ENCODE measurements around the gene PNPLA8. TPM values are rescaled to one million over a fixed set of nuclear protein-coding genes. Genes with fewer than 3 reads are reported as not detected.

Gene PNPLA8
- total RNA-seq, 1 donor from 2014 or later, result 23.1 TPM

DNA sequence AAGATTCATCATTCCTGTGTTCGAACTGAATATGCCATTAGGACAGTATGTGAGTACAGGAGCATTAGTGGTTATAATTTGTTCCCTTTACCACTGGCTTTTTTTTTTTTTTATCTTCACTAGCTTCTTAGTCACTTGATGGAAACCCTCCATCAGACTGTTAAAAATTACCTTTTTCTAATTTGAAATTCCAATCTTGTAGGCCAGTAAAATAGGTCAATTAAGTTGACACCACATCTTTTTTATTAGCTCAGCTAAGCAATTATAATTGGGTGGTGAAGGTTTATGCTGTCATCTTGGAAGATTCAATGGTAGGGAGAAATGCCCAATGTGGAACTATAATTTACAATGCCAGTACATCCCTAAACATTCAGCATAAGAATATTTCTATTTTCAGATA, 75.8 kb downstream of the PNPLA8 start:
- H3K4me3 ChIP-seq (ENCODE audit: insufficient read depth, low read depth, low read length), result no peak overlapping the region
- no peak overlapping the region for H2AFZ ChIP-seq (ENCODE audit: low read depth, low read length)
- peaks cover 53% of the 10 kb centered on the region for H3K79me2 ChIP-seq (ENCODE audit: insufficient read depth, low read length)
- H3K9me3 ChIP-seq (ENCODE audit: insufficient read depth, low read depth, low read length), result no peaks in the 10 kb centered on the region
- H3K36me3 ChIP-seq (ENCODE audit: insufficient read depth, low read length), result no peaks in the 10 kb centered on the region
- Mint-ChIP-seq H3K4me3 (ENCODE audit: unreplicated experiment) (no peak overlapping the region), H3K27me3 (ENCODE audit: low read depth, unreplicated experiment) (peaks cover 3% of the 10 kb centered on the region), H3K4me1 (ENCODE audit: low read depth, unreplicated experiment) (no peaks in the 10 kb centered on the region), H3K9me3 (ENCODE audit: unreplicated experiment) (no peaks in the 10 kb centered on the region), H3K27ac (ENCODE audit: unreplicated experiment) (no peak overlapping the region), H3K36me3 (ENCODE audit: low read depth, unreplicated experiment) (no peaks in the 10 kb centered on the region)
- H3K9ac ChIP-seq (ENCODE audit: low read length), result no peak overlapping the region
- peaks cover 9% of the 10 kb centered on the region for H3K27me3 ChIP-seq (ENCODE audit: insufficient read depth, low read length)
- no peak overlapping the region for H3K27ac ChIP-seq (ENCODE audit: low read depth, low read length)
- FAIRE-seq (no peak), DNase-seq (ENCODE audit: low read depth) (no peak)
- no peak for TF ChIP-seq EZH2 (IDR thresholded peaks at IDR 0.05; ENCODE audit: insufficient read depth, low read length)
- TF ChIP-seq, protein P1, sequence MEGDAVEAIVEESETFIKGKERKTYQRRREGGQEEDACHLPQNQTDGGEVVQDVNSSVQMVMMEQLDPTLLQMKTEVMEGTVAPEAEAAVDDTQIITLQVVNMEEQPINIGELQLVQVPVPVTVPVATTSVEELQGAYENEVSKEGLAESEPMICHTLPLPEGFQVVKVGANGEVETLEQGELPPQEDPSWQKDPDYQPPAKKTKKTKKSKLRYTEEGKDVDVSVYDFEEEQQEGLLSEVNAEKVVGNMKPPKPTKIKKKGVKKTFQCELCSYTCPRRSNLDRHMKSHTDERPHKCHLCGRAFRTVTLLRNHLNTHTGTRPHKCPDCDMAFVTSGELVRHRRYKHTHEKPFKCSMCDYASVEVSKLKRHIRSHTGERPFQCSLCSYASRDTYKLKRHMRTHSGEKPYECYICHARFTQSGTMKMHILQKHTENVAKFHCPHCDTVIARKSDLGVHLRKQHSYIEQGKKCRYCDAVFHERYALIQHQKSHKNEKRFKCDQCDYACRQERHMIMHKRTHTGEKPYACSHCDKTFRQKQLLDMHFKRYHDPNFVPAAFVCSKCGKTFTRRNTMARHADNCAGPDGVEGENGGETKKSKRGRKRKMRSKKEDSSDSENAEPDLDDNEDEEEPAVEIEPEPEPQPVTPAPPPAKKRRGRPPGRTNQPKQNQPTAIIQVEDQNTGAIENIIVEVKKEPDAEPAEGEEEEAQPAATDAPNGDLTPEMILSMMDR (IDR thresholded peaks at IDR 0.05; ENCODE audit: insufficient read depth, low read depth, low read length), result no peak
- no peaks in the 10 kb centered on the region for H4K20me1 ChIP-seq (ENCODE audit: insufficient read depth, low read length)
- H3K4me1 ChIP-seq (ENCODE audit: insufficient read depth, low read length), result no peaks in the 10 kb centered on the region
- H3K4me2 ChIP-seq (ENCODE audit: low read length), result no peak overlapping the region

GRCh38 chr7:108449521-108449920, 76.4 kb downstream of the PNPLA8 start:
- Histone ChIP-seq H3K27ac (ENCODE audit: low read depth, low read length) (no peak overlapping the region), H3K79me2 (ENCODE audit: insufficient read depth, low read length) (peaks cover 53% of the 10 kb centered on the region), H3K4me3 (ENCODE audit: insufficient read depth, low read depth, low read length) (no peak overlapping the region), H3K4me2 (ENCODE audit: low read length) (peak overlapping the region; percentile 14), H3K36me3 (ENCODE audit: insufficient read depth, low read length) (no peaks in the 10 kb centered on the region), H3K27me3 (ENCODE audit: insufficient read depth, low read length) (peaks cover 9% of the 10 kb centered on the region), H3K9me3 (ENCODE audit: insufficient read depth, low read depth, low read length) (no peaks in the 10 kb centered on the region), H4K20me1 (ENCODE audit: insufficient read depth, low read length) (no peaks in the 10 kb centered on the region), H3K9ac (ENCODE audit: low read length) (peak overlapping the region; percentile 0), H3K4me1 (ENCODE audit: insufficient read depth, low read length) (no peaks in the 10 kb centered on the region), H2AFZ (ENCODE audit: low read depth, low read length) (no peak overlapping the region)
- no peaks in the 10 kb centered on the region for H3K4me1 Mint-ChIP-seq (ENCODE audit: low read depth, unreplicated experiment)
- no peak for TF ChIP-seq EZH2 (IDR thresholded peaks at IDR 0.05; ENCODE audit: insufficient read depth, low read length)
- TF ChIP-seq, protein P1 (IDR thresholded peaks at IDR 0.05; ENCODE audit: insufficient read depth, low read depth, low read length), result no peak
- FAIRE-seq, result no peak
- H3K36me3 Mint-ChIP-seq (ENCODE audit: low read depth, unreplicated experiment), result no peaks in the 10 kb centered on the region
- H3K27ac Mint-ChIP-seq (ENCODE audit: unreplicated experiment), result no peak overlapping the region
- no peaks in the 10 kb centered on the region for H3K9me3 Mint-ChIP-seq (ENCODE audit: unreplicated experiment)
- peaks cover 3% of the 10 kb centered on the region for H3K27me3 Mint-ChIP-seq (ENCODE audit: low read depth, unreplicated experiment)
- no peak for DNase-seq (ENCODE audit: low read depth)
- no peak overlapping the region for H3K4me3 Mint-ChIP-seq (ENCODE audit: unreplicated experiment)

GRCh38 chr7:108448584-108449505, 77.1 kb downstream of the PNPLA8 start:
- Histone ChIP-seq H2AFZ (ENCODE audit: low read depth, low read length) (no peak overlapping the region), H3K36me3 (ENCODE audit: insufficient read depth, low read length) (no peaks in the 10 kb centered on the region), H3K4me3 (ENCODE audit: insufficient read depth, low read depth, low read length) (no peak overlapping the region), H3K27me3 (ENCODE audit: insufficient read depth, low read length) (peaks cover 3% of the 10 kb centered on the region), H3K9me3 (ENCODE audit: insufficient read depth, low read depth, low read length) (no peaks in the 10 kb centered on the region), H3K4me2 (ENCODE audit: low read length) (peak overlapping the region; percentile 14), H3K79me2 (ENCODE audit: insufficient read depth, low read length) (peaks cover 53% of the 10 kb centered on the region), H3K4me1 (ENCODE audit: insufficient read depth, low read length) (no peaks in the 10 kb centered on the region), H3K9ac (ENCODE audit: low read length) (peak overlapping the region; percentile 0), H3K27ac (ENCODE audit: low read depth, low read length) (no peak overlapping the region), H4K20me1 (ENCODE audit: insufficient read depth, low read length) (no peaks in the 10 kb centered on the region)
- Mint-ChIP-seq H3K4me1 (ENCODE audit: low read depth, unreplicated experiment) (no peaks in the 10 kb centered on the region), H3K27ac (ENCODE audit: unreplicated experiment) (no peak overlapping the region), H3K9me3 (ENCODE audit: unreplicated experiment) (no peaks in the 10 kb centered on the region), H3K27me3 (ENCODE audit: low read depth, unreplicated experiment) (peaks cover 3% of the 10 kb centered on the region), H3K4me3 (ENCODE audit: unreplicated experiment) (no peak overlapping the region), H3K36me3 (ENCODE audit: low read depth, unreplicated experiment) (no peaks in the 10 kb centered on the region)
- no peak for TF ChIP-seq EZH2 (IDR thresholded peaks at IDR 0.05; ENCODE audit: insufficient read depth, low read length)
- TF ChIP-seq, protein P1 (IDR thresholded peaks at IDR 0.05; ENCODE audit: insufficient read depth, low read depth, low read length), result no peak
- DNase-seq (ENCODE audit: low read depth), result no peak
- FAIRE-seq, result no peak
